ENCODE results near the gene EFNA3. TPM values are rescaled to one million over a fixed set of nuclear protein-coding genes. Genes with fewer than 3 reads are reported as not detected.

The EFNA3 gene
- total and polyA plus RNA-seq, 9 of the 15 experiments (the other 6 are each of a cell fraction or from before 2014, with no cell fraction given) = 0.59 to 7.9 (median 4.7) TPM

DNA sequence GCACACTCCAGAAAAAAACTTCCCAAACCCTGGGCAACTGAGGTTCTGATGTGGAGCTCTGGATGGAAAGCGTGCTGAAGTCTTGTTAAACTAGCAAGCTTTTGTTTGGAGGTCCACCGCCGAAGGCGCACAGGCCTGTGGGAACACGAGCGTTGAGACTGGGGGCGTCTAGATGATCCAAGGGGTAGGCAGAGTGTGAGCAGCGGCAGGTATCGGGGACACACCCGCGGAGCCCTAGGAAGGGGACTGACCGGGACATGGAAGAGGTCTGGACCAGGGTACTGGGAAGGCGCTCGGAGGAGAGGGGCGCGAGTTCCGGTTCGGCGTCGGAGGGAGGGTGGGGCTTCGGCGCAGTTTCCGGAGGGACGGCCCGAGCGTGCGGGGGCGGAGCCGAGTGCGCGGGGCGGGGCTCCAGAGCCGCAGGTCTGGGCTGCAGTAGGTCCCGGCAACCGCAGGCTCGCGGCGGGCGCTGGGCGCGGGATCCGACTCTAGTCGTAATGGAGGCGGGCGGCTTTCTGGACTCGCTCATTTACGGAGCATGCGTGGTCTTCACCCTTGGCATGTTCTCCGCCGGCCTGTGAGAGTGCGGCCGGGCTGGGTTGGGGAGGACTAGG, 56.9 kb downstream of the EFNA3 start, which contains the start of gene SLC50A1 (continued):
- TF ChIP-seq, protein P1, sequence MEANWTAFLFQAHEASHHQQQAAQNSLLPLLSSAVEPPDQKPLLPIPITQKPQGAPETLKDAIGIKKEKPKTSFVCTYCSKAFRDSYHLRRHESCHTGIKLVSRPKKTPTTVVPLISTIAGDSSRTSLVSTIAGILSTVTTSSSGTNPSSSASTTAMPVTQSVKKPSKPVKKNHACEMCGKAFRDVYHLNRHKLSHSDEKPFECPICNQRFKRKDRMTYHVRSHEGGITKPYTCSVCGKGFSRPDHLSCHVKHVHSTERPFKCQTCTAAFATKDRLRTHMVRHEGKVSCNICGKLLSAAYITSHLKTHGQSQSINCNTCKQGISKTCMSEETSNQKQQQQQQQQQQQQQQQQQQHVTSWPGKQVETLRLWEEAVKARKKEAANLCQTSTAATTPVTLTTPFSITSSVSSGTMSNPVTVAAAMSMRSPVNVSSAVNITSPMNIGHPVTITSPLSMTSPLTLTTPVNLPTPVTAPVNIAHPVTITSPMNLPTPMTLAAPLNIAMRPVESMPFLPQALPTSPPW (CRISPR knock-in tag; IDR thresholded peaks at IDR 0.05) = peak; percentile 49; the same call in 1 of the 2 replicates
- TF ChIP-seq, protein P2, sequence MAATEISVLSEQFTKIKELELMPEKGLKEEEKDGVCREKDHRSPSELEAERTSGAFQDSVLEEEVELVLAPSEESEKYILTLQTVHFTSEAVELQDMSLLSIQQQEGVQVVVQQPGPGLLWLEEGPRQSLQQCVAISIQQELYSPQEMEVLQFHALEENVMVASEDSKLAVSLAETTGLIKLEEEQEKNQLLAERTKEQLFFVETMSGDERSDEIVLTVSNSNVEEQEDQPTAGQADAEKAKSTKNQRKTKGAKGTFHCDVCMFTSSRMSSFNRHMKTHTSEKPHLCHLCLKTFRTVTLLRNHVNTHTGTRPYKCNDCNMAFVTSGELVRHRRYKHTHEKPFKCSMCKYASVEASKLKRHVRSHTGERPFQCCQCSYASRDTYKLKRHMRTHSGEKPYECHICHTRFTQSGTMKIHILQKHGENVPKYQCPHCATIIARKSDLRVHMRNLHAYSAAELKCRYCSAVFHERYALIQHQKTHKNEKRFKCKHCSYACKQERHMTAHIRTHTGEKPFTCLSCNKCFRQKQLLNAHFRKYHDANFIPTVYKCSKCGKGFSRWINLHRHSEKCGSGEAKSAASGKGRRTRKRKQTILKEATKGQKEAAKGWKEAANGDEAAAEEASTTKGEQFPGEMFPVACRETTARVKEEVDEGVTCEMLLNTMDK (IDR thresholded peaks at IDR 0.05; ENCODE audit: borderline replicate concordance, insufficient read depth, low read depth, low read length, poor library complexity, severe bottlenecking) = peak; percentile 18
- TF ChIP-seq HSF4 (CRISPR knock-in tag; IDR thresholded peaks at IDR 0.05; ENCODE audit: borderline replicate concordance) (0 out of 2 replicates have a peak, but pooled peaks have one; percentile 60), ZNF644 (tag; IDR thresholded peaks at IDR 0.05; ENCODE audit: low read depth) (no peak), FOXK2 (conservative IDR thresholded peaks at IDR 0.05 in 1 of 2, IDR thresholded peaks at IDR 0.05 in 1 of 2; ENCODE audit: low read depth in 2 of 2) (peak in 1 of 2 experiments; percentile 1; a peak in 1 of 4 replicates), ZKSCAN1 (IDR thresholded peaks at IDR 0.05; ENCODE audit: low read depth, low read length) (no peak), PML (IDR thresholded peaks at IDR 0.05; ENCODE audit: low read length) (peak; percentile 75; the same call in 1 of the 2 replicates), TAL1 (IDR thresholded peaks at IDR 0.05) (no peak), ZNF134 (CRISPR knock-in tag; conservative IDR thresholded peaks at IDR 0.05) (no peak), ARID1B (IDR thresholded peaks at IDR 0.05) (0 out of 2 replicates have a peak, but pooled peaks have one; percentile 42), EGR1 (conservative IDR thresholded peaks at IDR 0.05) (peak; percentile 94), MECOM (CRISPR knock-in tag; IDR thresholded peaks at IDR 0.05) (no peak)
- TF ChIP-seq, protein P3, sequence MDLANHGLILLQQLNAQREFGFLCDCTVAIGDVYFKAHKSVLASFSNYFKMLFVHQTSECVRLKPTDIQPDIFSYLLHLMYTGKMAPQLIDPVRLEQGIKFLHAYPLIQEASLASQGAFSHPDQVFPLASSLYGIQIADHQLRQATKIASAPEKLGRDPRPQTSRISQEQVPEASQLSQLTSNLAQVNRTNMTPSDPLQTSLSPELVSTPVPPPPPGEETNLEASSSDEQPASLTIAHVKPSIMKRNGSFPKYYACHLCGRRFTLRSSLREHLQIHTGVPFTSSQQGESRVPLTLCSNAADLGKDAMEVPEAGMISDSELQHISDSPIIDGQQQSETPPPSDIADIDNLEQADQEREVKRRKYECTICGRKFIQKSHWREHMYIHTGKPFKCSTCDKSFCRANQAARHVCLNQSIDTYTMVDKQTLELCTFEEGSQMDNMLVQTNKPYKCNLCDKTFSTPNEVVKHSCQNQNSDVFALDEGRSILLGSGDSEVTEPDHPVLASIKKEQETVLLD (IDR thresholded peaks at IDR 0.05) = 0 out of 2 replicates have a peak, but pooled peaks have one; percentile 11
